AG10803 (cell line): ENCODE data around the gene SLC9A7.

Experiments
- DNase-seq: peaks from one replicate; pipeline ENCODE4 v3.0.0; 2010; ENCODE audit warnings: low read depth
- H3K4me3 ChIP-seq: 2 replicates; pipeline ENCODE4 v1.5.1; 2011; ENCODE audit warnings: mild to moderate bottlenecking, low read length, control low read depth
- CTCF ChIP-seq: conservative IDR thresholded peaks from 2 replicates; pipeline ENCODE4 v1.5.1; 2011; ENCODE audit warnings: mild to moderate bottlenecking, low read length, control low read depth, inconsistent platforms

The SLC9A7 gene

GRCh38 chrX:46549914-46550313 is 209.0 kb downstream of the SLC9A7 start:
- DNase-seq: no peak
- TF ChIP-seq CTCF: no peak
- no peak overlapping the region for H3K4me3 ChIP-seq
